Activated T-helper 2 cell treated with anti-CD3 and anti-CD28 coated beads, Interferon-gamma antibody, Interleukin-2, Interleukin-4, amounts not matched to agents 10 μg/mL and 5 μg/mL and 100 μg/mL, durations not matched to agents 14 hours and 24 hours and 36 hours (primary cell): Measurements from ENCODE around the gene RAB11FIP4. TPM values are rescaled to one million over a fixed set of nuclear protein-coding genes. Genes with fewer than 3 reads are reported as not detected.
"Not testable (repeated sequence)": the region's sequence is repeated elsewhere in the genome, so short reads cannot be mapped to it uniquely, and the experiment has no call there.

ENCODE experiments used
- DNase-seq: peaks from one replicate; pipeline ENCODE4 v3.0.0; 2021; ENCODE audit warnings: low spot score
- H3K27ac Mint-ChIP-seq: one replicate; pipeline ENCODE4 v1.8.0; 2021; ENCODE audit warnings: mixed read lengths
- H3K27me3 Mint-ChIP-seq: one replicate; pipeline ENCODE4 v1.8.0; 2021; ENCODE audit warnings: low read depth, mixed read lengths
- H3K36me3 Mint-ChIP-seq: one replicate; pipeline ENCODE4 v1.8.0; 2021; ENCODE audit warnings: low read depth, mixed read lengths
- H3K4me1 Mint-ChIP-seq: one replicate; pipeline ENCODE4 v1.8.0; 2021; ENCODE audit warnings: low read depth, mixed read lengths
- H3K4me3 Mint-ChIP-seq: one replicate; pipeline ENCODE4 v1.8.0; 2021; ENCODE audit warnings: low read depth, mild to moderate bottlenecking, moderate library complexity, mixed read lengths
- H3K9me3 Mint-ChIP-seq: one replicate; pipeline ENCODE4 v1.8.0; 2021; ENCODE audit warnings: mixed read lengths
- intact Hi-C: fragments of 100-400 bp; cut with micrococcal nuclease; formaldehyde crosslinking; loops from one replicate; pipeline ENCODE4 v1.15.1; 2023
- total RNA-seq: library from RNA; stranded (reverse); gene quantifications from 2 replicates; pipeline ENCODE4 v1.2.3, GENCODE V29; 2022

The RAB11FIP4 gene
- total RNA-seq, 1 donor from 2014 or later, result 26.2 TPM

- Mint-ChIP-seq H3K27ac (no peak overlapping the region), H3K36me3 (peaks cover 8% of the 10 kb centered on the region), H3K27me3 (no peaks in the 10 kb centered on the region), H3K9me3 (no peaks in the 10 kb centered on the region), H3K4me3 (no peak overlapping the region), H3K4me1 (peaks cover 15% of the 10 kb centered on the region)
- intact Hi-C loops, result loop anchor here (5.0 kb wide), 2 partner anchors 67 to 367 kb away; no protein-coding TSS in a partner anchor
- DNase-seq, result no peak
Observed at GRCh38 chr17:31374503-31374902, 17.0 kb upstream of the RAB11FIP4 start.

GRCh38 chr17:31378638-31379037, 12.8 kb upstream of the RAB11FIP4 start:
- no peak for DNase-seq
- H3K4me1 Mint-ChIP-seq, result no peaks in the 10 kb centered on the region
- no peaks in the 10 kb centered on the region for H3K27me3 Mint-ChIP-seq
- no peak overlapping the region for H3K27ac Mint-ChIP-seq
- intact Hi-C loops, result no loop called here
- no peak overlapping the region for H3K4me3 Mint-ChIP-seq
- H3K9me3 Mint-ChIP-seq, result no peaks in the 10 kb centered on the region
- H3K36me3 Mint-ChIP-seq, result peaks cover 5% of the 10 kb centered on the region

GRCh38 chr17:31379597-31380205, 11.8 kb upstream of the RAB11FIP4 start:
- Mint-ChIP-seq H3K4me3 (no peak overlapping the region), H3K4me1 (no peaks in the 10 kb centered on the region), H3K27ac (no peak overlapping the region), H3K36me3 (no peaks in the 10 kb centered on the region), H3K9me3 (no peaks in the 10 kb centered on the region), H3K27me3 (no peaks in the 10 kb centered on the region)
- DNase-seq, result no peak
- intact Hi-C loops, result no loop called here

- no peak for DNase-seq
- Mint-ChIP-seq H3K4me1 (no peaks in the 10 kb centered on the region), H3K27ac (no peak overlapping the region), H3K4me3 (no peak overlapping the region), H3K36me3 (no peaks in the 10 kb centered on the region), H3K27me3 (peaks cover 2% of the 10 kb centered on the region), H3K9me3 (no peaks in the 10 kb centered on the region)
- intact Hi-C loops, result no loop called here
Observed at GRCh38 chr17:31381165-31381668, 10.3 kb upstream of the RAB11FIP4 start.

- intact Hi-C loops, H3K36me3 Mint-ChIP-seq: not testable (repeated sequence)
Observed at GRCh38 chr17:31382668-31383275, 8.7 kb upstream of the RAB11FIP4 start.

GRCh38 chr17:31383488-31383887, 8.0 kb upstream of the RAB11FIP4 start:
- H3K4me1 Mint-ChIP-seq, H3K9me3 Mint-ChIP-seq, H3K27me3 Mint-ChIP-seq, H3K36me3 Mint-ChIP-seq, H3K4me3 Mint-ChIP-seq, DNase-seq, H3K27ac Mint-ChIP-seq, intact Hi-C loops: not testable (repeated sequence)

More at GRCh38 chr17:31382668-31383275, 8.7 kb upstream of the RAB11FIP4 start:
- not testable (repeated sequence) for H3K4me1 Mint-ChIP-seq, H3K27ac Mint-ChIP-seq, H3K4me3 Mint-ChIP-seq, H3K27me3 Mint-ChIP-seq, DNase-seq, H3K9me3 Mint-ChIP-seq

GRCh38 chr17:31385428-31386285, 5.8 kb upstream of the RAB11FIP4 start:
- Mint-ChIP-seq H3K36me3 (no peaks in the 10 kb centered on the region), H3K9me3 (no peaks in the 10 kb centered on the region), H3K4me3 (no peak overlapping the region), H3K27ac (no peak overlapping the region), H3K27me3 (peaks cover 26% of the 10 kb centered on the region), H3K4me1 (no peaks in the 10 kb centered on the region)
- no peak for DNase-seq
- intact Hi-C loops, result loop anchor here (5.0 kb wide), 1 partner anchor 142 kb away; no protein-coding TSS in a partner anchor

- no peak overlapping the region for H3K4me3 Mint-ChIP-seq
- H3K4me1 Mint-ChIP-seq, result no peaks in the 10 kb centered on the region
- intact Hi-C loops, result loop anchor here (5.0 kb wide), 1 partner anchor 141 kb away; no protein-coding TSS in a partner anchor
- no peak overlapping the region for H3K27ac Mint-ChIP-seq
- peaks cover 31% of the 10 kb centered on the region for H3K27me3 Mint-ChIP-seq
- H3K9me3 Mint-ChIP-seq, result no peaks in the 10 kb centered on the region
- DNase-seq, result no peak
- H3K36me3 Mint-ChIP-seq, result no peaks in the 10 kb centered on the region
Observed at GRCh38 chr17:31386542-31387075, 4.9 kb upstream of the RAB11FIP4 start.

GRCh38 chr17:31387438-31387837, 4.0 kb upstream of the RAB11FIP4 start:
- intact Hi-C loops, result loop anchor here (5.0 kb wide), 1 partner anchor 140 kb away; no protein-coding TSS in a partner anchor
- H3K36me3 Mint-ChIP-seq, result no peaks in the 10 kb centered on the region
- peaks cover 35% of the 10 kb centered on the region for H3K27me3 Mint-ChIP-seq
- DNase-seq, result no peak
- H3K4me3 Mint-ChIP-seq, result no peak overlapping the region
- no peaks in the 10 kb centered on the region for H3K4me1 Mint-ChIP-seq
- H3K27ac Mint-ChIP-seq, result no peak overlapping the region
- H3K9me3 Mint-ChIP-seq, result no peaks in the 10 kb centered on the region

- no peak overlapping the region for H3K27ac Mint-ChIP-seq
- no peak for DNase-seq
- no peak overlapping the region for H3K4me3 Mint-ChIP-seq
- peaks cover 43% of the 10 kb centered on the region for H3K27me3 Mint-ChIP-seq
- H3K36me3 Mint-ChIP-seq, result no peaks in the 10 kb centered on the region
- H3K9me3 Mint-ChIP-seq, result no peaks in the 10 kb centered on the region
- intact Hi-C loops, result loop anchor here (5.0 kb wide), 1 partner anchor 139 kb away; no protein-coding TSS in a partner anchor
- H3K4me1 Mint-ChIP-seq, result no peaks in the 10 kb centered on the region
Observed at GRCh38 chr17:31388351-31388750, 3.1 kb upstream of the RAB11FIP4 start.

GRCh38 chr17:31388770-31389656, 2.5 kb upstream of the RAB11FIP4 start:
- Mint-ChIP-seq H3K9me3 (no peaks in the 10 kb centered on the region), H3K27ac (no peak overlapping the region), H3K36me3 (no peaks in the 10 kb centered on the region), H3K4me3 (no peak overlapping the region), H3K27me3 (peaks cover 48% of the 10 kb centered on the region), H3K4me1 (no peaks in the 10 kb centered on the region)
- DNase-seq, result no peak
- intact Hi-C loops, result loop anchor here (5.0 kb wide), 1 partner anchor 138 kb away; no protein-coding TSS in a partner anchor
